NT2/D1 (cell line): ENCODE results near the gene ECHDC3.

ENCODE experiments used
- SUZ12 ChIP-seq: IDR thresholded peaks from 2 replicates; pipeline ENCODE4 v1.6.1; 2011; ENCODE audit not compliant: insufficient read length, insufficient read depth; ENCODE audit errors: extremely low read depth
- YY1 ChIP-seq: IDR thresholded peaks from 2 replicates; pipeline ENCODE4 v1.6.1; 2011; ENCODE audit not compliant: insufficient read length, insufficient read depth
- ZNF274 ChIP-seq: IDR thresholded peaks from 2 replicates; pipeline ENCODE4 v1.6.1; 2011; ENCODE audit warnings: mild to moderate bottlenecking, low read depth, low read length

DNA sequence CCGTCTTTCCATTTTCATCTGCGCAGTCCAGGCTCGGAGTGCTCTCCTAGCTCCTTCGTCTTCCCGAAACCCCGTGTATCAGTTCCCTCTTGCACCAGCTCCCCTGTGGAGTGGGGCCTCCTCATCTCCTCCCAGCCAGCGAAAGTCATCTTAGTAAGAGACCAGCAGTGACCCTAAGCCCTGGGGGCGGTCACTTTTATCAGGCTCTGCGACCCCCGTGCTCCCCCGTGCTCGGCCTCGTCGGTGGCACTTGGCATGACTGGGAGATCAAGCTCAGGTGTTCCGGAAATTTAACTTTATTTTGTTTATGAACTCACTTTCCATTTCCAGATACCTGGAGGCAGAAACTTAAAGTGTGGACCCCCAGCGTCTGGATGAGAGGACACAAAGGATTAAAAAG is 574 bp upstream of the ECHDC3 start:
- TF ChIP-seq ZNF274 (no peak), YY1 (no peak), SUZ12 (no peak)
